Panc1 (cell line): ENCODE data around the gene FRMPD4.

Experiments
- CTCF ChIP-seq: fragments of 450-650 bp; IDR thresholded peaks from 2 replicates; pipeline ENCODE4 v1.5.1; 2017; ENCODE audit warnings: mild to moderate bottlenecking
- REST ChIP-seq, 2 experiments: IDR thresholded peaks; 2 replicates each; pipeline ENCODE4 v1.6.1; 2011 to 2012; ENCODE audit warnings: low read depth in 2 of 2, control low read depth in 1 of 2, low read length in 1 of 2, mild to moderate bottlenecking in 1 of 2, moderate library complexity in 1 of 2; ENCODE audit not compliant: insufficient read depth in 1 of 2

GRCh38 chrX:12360986-12361598, 222.8 kb downstream of the FRMPD4 start:
- TF ChIP-seq CTCF (no peak), REST (IDR thresholded peaks at IDR 0.05; ENCODE audit: insufficient read depth in 1 of 2, low read depth in 2 of 2, low read length in 1 of 2) (no peak)
